Cardiac fibroblast (primary cell): ENCODE results near the gene NTNG1.
"Not testable (repeated sequence)": the region's sequence is repeated elsewhere in the genome, so short reads cannot be mapped to it uniquely, and the experiment has no call there.

Source experiments
- DNase-seq, 2 donors: peaks; one replicate each; pipeline versions ENCODE4 v3.0.0 to v3.0.0-alpha.2; 2010; ENCODE audit warnings: low read depth in 2 of 2
- H3K4me3 ChIP-seq, 2 donors: replicated peaks in 1 of 2; 1 replicate in 1 of 2; 2 replicates in 1 of 2; pipeline ENCODE4 v1.5.1; 2011; ENCODE audit warnings: low read depth in 2 of 2, low read length in 2 of 2, mild to moderate bottlenecking in 2 of 2, moderate library complexity in 1 of 2
- TF ChIP-seq, protein P1 (sequence below): IDR thresholded peaks from one replicate; pipeline ENCODE4 v1.5.1; 2011; ENCODE audit warnings: low read depth, mild to moderate bottlenecking, low read length, inconsistent platforms

The NTNG1 gene

DNA sequence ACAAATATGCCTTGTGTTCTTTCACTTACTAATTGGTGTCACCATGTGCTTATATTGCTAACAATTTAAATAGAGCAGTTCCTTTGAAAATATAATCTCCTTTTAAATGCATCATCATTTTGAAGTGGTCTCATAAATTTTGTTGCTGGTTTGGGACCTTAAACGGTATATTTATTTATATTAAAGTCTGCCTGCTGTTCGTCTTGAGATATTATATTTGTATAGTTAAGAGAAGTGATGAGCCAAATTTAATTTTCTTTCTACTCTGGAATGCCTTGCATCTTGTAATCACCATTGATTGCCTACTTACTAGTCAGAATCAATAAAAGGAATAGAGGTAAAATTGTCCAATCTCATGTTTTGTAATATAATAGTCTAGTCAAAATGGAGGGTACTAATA lies 91.6 kb downstream of the NTNG1 start:
- H3K4me3 ChIP-seq: no peak overlapping the region
- no peak for DNase-seq
- TF ChIP-seq, protein P1, sequence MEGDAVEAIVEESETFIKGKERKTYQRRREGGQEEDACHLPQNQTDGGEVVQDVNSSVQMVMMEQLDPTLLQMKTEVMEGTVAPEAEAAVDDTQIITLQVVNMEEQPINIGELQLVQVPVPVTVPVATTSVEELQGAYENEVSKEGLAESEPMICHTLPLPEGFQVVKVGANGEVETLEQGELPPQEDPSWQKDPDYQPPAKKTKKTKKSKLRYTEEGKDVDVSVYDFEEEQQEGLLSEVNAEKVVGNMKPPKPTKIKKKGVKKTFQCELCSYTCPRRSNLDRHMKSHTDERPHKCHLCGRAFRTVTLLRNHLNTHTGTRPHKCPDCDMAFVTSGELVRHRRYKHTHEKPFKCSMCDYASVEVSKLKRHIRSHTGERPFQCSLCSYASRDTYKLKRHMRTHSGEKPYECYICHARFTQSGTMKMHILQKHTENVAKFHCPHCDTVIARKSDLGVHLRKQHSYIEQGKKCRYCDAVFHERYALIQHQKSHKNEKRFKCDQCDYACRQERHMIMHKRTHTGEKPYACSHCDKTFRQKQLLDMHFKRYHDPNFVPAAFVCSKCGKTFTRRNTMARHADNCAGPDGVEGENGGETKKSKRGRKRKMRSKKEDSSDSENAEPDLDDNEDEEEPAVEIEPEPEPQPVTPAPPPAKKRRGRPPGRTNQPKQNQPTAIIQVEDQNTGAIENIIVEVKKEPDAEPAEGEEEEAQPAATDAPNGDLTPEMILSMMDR: no peak

DNA sequence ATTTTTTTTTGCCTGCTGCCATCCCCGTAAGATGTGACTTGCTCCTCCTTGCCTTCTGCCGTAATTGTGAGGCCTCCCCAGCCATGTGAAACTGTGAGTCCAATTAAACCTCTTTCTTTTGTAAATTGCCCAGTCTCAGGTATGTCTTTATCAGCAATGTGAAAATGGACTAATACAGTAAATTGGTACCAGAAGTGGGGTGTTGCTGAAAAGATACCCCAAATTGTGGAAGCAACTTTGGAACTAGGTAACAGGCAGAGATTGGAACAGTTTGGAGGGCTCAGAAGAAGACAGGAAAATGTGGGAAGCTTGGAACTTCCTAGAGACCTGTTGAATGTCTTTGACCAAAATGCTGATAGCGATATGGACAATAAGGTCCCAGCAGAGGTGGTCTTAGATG lies 95.9 kb downstream of the NTNG1 start:
- H3K4me3 ChIP-seq, DNase-seq: not testable (repeated sequence)

DNA sequence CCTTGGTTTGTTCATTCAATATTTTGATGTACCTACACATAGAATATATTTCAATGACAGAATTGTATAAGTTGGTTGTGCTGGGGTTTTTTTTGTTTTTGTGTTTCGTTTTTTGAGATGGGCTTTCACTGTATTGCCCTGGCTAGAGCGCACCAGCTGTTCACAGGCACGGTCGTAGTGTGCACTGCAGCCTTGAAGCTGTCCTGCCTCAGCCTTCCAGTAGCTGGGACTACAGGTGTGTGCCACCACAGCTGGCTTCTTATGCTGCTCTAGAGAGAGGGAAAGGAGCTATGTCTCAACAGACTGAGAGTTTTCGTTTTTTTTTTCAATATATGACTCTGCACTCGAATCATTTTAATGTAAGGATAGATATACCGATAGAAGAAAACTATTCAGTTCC lies 102.6 kb downstream of the NTNG1 start:
- DNase-seq: no peak
- TF ChIP-seq, protein P1: no peak

DNA sequence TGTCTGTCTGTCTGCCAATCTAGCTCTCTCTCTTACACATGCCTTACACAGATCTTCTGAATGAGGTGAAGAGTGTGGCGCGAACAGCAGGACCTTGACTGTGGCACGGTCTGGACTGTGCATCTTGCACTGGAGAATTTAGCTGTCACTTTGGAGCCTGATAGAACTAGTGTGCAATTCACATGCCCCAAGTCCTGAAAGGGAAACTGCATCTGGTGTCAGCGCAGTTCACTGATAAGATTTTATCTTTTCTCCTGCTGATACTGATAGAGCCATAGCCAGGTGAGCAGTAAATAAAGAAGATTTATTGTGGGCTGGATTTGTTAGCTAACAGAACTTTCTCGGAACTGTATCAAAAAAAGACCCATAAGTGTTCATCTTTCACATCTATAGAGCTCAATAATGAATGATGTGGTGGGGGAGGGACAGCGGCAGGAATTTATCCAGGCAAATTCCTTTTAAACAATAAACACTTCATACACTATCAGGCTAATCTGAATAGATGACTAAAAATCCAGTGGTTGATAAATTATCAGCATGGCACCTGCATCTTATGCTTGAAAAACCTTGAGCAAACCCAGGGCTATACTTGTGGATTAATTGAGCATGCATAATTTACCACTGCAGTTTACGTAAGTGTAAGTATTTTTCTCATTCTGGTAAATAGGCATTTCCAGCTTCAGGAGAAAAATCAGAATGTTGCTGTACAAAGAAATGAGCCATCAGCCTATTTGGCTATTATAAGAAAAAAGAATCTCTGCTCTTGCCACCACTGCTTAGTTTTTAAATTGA lies 104.1 kb downstream of the NTNG1 start:
- TF ChIP-seq, protein P1: no peak
- no peak for DNase-seq
- H3K4me3 ChIP-seq: no peak overlapping the region

More for the DNA sequence above, 102.6 kb downstream of the NTNG1 start:
- no peak overlapping the region for H3K4me3 ChIP-seq

DNA sequence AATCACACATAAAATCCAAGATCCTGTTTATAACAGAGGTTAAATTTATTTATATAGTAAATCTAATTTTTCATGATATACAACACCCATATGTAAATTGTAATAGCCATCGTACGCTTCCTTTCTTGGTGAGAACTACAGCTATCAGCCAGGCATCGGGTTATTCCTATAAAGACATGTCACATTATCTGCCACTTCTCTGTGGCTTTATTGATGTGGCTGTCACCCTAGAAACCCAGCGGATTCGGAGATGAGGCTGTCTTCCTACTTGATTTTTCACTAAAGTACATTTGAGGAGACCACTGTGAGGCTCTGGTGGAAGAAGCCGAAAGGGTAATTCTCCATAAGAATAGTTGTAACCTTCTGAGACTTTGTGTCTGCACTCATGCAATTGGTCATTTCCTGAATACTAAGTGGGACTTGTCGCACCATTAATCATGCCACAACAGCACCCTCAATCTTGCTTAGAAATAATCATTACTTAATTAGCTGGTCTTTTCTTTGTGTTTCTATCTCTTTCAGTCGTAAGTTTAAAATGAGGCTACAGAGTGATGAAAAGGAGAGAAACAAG lies 106.0 kb downstream of the NTNG1 start:
- no peak for DNase-seq
- no peak overlapping the region for H3K4me3 ChIP-seq
- TF ChIP-seq, protein P1: no peak

DNA sequence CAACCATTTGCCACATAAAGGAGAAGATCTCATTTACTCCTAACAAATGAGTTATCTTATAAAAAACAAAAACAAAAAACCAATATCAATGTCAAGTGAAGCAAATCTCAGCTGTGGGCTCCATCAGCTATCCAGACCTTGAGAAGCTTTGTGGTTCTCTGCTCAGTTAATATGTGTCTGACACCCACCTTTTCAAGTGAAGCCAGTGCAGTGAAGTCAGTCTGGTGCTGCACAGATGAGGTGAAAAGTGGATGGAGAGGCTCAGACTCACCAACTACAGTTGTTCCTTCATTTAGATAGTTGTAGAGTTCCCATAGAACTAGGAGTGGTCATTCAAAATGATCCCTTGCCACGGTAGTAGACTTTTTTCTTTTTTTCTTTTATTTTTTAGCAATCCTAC lies 106.8 kb downstream of the NTNG1 start:
- TF ChIP-seq, protein P1: no peak
- no peak overlapping the region for H3K4me3 ChIP-seq
- DNase-seq: no peak

DNA sequence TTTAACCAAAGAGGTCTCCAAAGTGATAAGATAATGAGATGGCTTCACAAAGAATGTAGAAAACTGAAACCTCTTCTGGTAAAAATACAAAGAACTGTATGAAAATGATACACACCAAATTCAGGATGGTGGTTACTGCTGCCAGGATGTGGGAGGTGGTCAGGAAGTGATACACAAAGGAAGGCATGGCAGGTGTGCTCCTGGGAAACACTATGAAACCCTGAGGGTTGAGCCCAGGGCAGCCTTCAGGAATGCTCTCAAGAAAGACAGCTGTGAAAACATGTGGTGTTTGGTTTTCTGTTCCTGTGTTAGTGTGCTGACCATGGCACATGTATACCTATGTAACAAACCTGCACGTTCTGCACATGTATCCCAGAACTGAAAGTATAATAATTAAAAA lies 109.3 kb downstream of the NTNG1 start:
- H3K4me3 ChIP-seq: no peak overlapping the region
- TF ChIP-seq, protein P1: no peak
- no peak for DNase-seq
